ENCODE results near the gene ACRBP.
"Not testable (repeated sequence)": the region's sequence is repeated elsewhere in the genome, so short reads cannot be mapped to it uniquely, and the experiment has no call there.

ACRBP gene

DNA sequence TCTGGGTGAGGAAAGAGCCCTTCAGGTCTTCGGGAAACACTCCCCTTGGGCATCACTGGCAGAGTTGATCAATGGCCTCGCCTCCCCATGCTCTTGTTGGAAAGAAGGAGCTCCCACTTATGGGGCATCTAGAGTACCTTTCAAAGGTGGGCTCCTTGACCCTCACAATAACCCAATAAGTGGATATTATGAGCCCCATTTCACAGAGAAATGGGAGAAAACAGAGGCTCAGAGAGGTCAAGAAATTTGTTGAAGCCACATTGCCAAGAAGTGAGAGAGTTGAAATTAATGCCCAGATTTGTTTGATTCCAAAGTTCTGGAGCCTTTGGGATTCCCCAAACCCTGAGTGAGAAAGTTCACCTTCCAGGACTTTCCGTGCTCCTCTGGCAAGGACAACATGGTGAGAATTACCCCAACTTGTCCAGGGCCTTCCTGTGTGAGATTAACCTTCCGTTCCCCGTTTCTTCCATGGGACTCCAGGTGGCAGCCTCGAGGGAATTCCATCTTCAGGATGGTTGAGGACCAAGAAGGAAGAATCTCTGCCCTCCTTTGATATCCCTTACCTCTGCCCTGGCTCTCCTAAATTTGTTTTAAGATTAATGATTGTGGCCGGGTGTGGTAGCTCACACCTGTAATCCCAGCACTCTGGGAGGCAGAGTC, 32.6 kb downstream of the ACRBP start:
- no peak for DNase-seq (ENCODE audit: low read depth in 2 of 2)

GRCh38 chr12:6613776-6614512, 33.3 kb downstream of the ACRBP start:
- DNase-seq (ENCODE audit: low read depth in 2 of 2): no peak

GRCh38 chr12:6613015-6613775, 34.0 kb downstream of the ACRBP start:
- DNase-seq (ENCODE audit: low read depth in 2 of 2): no peak

GRCh38 chr12:6612652-6613014, 34.6 kb downstream of the ACRBP start:
- no peak for DNase-seq (ENCODE audit: low read depth in 2 of 2)

- DNase-seq (ENCODE audit: low read depth in 2 of 2): no peak
Observed at GRCh38 chr12:6612247-6612646, 35.0 kb downstream of the ACRBP start.

DNA sequence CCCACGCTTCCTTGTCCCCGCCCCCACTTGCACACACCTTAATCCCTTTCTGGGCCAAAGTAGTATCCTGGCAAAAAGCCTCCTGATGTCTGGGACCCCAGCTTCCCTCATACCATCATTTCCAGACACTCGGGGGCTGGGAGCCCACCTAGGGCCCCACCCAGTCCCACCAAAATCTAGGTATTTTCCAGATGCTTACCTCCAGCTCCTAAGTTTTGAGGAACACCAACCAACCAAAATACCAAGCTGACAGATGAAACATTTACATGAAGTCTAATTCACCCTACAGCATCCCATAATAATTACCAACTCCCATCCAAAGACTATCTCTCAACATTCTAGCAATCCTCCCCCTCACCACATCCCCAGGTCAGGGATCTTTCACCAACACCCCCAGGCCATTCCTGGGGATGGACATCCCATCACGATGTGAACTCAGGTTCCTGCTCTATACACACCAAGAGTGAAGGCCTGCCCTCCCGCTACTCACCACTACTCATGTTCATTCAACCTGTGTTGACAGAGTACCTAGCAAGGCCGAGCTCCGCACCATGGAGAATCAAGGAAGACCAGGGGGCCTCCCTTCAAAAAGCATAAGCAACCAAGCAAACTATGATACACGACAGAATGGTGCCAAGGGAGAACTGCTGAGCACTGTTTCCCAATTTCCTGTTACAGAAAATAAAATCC, 38.5 kb downstream of the ACRBP start:
- DNase-seq (ENCODE audit: low read depth in 2 of 2): no peak

- DNase-seq (ENCODE audit: low read depth in 2 of 2): no peak
Observed at GRCh38 chr12:6607751-6608591, 39.3 kb downstream of the ACRBP start.

DNA sequence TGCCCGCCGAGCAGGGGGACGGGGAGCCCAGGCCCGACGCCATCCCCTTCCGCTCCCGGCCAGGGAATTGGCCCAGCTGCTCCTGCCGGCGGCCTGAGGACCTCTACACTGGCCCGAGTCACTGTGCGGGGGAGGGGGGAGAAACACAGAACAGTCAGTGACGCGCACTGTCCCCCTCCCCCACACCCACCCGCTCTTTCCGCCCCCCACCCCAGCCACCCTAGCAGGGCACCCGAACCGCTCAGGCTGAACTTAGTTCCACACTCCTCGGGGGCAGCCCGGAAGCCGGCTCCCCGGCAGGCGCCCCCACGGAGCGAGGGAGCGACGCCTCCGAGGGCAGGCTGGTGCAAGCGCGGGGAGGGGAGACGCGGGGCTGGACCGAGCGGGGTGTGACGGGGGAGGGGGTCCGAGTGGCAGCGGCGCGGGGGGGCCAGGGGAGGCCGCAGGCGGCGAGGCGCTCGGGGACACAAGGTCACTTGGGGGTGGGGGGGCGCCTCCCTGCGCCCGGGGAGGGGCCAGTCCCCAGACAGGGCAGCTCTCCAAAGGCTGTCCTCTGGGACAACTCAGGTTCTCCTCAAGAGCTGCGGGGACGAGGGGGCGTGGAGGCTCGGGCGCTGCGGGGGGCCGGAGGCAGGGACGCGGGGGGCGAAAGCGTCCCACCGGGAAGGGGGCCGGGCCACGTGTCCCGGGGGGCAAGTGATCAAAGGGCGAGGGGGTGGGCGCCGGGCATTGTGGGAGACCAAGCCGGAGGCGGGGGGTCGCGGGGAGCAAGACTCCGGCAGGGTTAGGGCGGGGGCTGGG, 40.7 kb downstream of the ACRBP start:
- peak in 1 of 2 donors; percentile 47 for DNase-seq (ENCODE audit: low read depth in 2 of 2)

DNA sequence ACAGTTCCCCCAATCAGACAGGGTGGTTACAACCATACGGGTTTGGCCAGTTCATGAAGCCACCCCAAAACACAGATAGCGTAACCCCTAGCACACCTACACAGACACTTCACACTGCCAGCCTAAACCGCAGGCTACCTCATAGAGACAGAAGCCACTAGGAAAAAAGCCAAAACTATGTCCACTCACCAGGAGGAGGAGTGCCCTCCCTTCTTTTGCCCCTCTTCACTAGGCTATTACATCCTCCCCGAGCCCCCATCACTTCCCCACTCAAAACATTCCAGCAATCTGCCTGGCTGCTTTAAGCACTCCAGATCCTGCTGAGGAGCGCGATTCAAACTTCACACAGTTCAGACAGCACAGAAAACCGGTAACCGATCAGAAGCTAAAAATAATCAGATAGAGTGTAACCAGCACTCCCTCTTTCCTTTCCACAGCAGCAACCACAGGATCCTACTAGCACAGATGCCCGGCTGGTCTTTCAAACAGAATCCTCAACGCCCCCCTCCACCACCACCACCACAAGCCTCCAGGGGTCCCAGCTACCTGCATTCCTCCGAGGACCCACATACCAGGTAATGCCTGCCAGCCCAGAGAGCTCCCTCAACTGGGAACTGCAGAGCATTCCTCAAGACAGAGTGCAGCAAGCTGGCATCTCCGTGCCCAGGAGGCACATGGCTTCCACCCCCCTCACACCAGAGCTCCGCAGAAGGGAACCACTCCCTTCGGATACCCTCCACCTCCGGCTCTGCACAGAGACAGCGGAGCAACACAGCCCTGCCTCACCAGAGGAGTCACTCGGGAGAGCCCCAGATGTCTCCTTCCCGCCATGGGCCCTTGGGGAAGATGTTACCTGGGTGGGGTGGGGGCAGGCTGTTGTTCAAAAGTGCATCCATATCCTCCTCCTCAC, 41.6 kb downstream of the ACRBP start:
- DNase-seq (ENCODE audit: low read depth in 2 of 2): no peak

GRCh38 chr12:6604259-6605029, 42.8 kb downstream of the ACRBP start:
- DNase-seq (ENCODE audit: low read depth in 2 of 2): no peak

- no peak for DNase-seq (ENCODE audit: low read depth in 2 of 2)
Observed at GRCh38 chr12:6603095-6603567, 44.1 kb downstream of the ACRBP start.

DNA sequence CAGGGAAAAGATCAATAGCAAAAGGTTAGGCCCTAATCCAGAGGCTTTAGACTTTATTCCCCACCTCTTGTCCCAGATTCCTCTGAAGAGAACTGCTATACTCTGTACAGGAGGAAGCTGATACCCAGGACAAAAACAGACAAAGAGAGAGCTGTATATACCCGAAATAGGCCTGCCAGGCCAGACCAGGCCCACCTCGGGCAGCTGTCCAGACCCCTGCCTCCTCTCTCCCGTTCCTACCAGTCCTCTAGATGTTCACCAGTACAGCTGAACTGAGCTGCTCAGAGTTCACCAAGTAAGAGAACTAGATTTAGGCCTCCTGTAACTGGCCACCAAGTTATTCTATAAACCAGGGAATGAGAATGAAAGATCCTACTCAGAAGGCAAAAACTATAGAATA, 44.7 kb downstream of the ACRBP start:
- no peak for DNase-seq (ENCODE audit: low read depth in 2 of 2)

DNA sequence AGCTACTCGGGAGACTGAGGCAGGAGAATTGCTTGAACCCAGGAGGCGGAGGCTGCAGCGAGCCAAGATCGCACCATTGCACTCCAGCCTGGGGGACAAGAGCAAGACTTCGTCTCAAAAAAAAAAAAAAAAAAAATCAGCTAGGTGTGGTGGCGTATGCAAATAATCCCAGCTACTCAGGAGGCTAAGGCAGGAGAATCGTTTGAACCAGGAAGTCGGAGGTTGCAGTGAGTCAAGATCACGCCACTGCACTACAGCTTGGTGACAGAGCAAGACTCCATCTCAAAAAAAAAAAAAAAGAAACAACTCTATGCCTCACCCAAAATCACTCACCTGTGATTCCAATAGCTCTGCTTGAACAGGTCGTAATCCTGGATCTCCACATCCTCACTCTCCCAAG, 51.6 kb downstream of the ACRBP start:
- DNase-seq (ENCODE audit: low read depth in 2 of 2): not testable (repeated sequence)

DNA sequence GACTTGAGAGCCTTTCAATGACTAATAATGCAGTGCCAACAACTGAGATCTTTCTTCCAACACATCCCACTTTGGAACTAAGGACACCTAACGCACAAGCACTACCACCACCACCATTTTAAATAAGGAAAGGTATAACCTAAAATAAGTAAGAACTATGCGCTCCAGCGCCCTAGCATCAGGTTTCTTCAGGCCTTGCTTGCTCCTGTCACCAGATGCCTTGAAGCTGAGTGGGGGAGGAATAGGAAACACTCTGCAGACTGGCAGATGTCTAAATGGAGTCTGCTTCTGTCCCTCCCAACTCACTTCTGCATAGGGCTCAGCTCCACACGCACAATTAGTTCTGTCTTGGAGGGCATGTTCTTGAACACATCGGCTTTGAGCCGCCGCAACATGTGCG, 55.1 kb downstream of the ACRBP start:
- DNase-seq (ENCODE audit: low read depth in 2 of 2): no peak

All from activated CD4-positive, alpha-beta T cell treated with anti-CD3 and anti-CD28 coated beads for 24 hours (primary cell).